GM21526 (cell line): ENCODE results near the gene TTLL12.

Experiments
- ATAC-seq: cut with Tn5 transposase; IDR thresholded peaks from one replicate; pipeline ENCODE4 v1.9.1; 2021; ENCODE audit warnings: moderate library complexity; ENCODE audit not compliant: unreplicated experiment, low FRiP score

Gene TTLL12

GRCh38 chr22:43200555-43200954 is 13.6 kb upstream of the TTLL12 start:
- ATAC-seq, result no peak

- no peak for ATAC-seq
Observed at GRCh38 chr22:43200031-43200430, 13.1 kb upstream of the TTLL12 start.

GRCh38 chr22:43199541-43199940 is 12.6 kb upstream of the TTLL12 start:
- no peak for ATAC-seq

GRCh38 chr22:43198936-43199335 is 12.0 kb upstream of the TTLL12 start:
- no peak for ATAC-seq

GRCh38 chr22:43198126-43198525 is 11.2 kb upstream of the TTLL12 start:
- ATAC-seq, result no peak

GRCh38 chr22:43197271-43197941 is 10.5 kb upstream of the TTLL12 start:
- no peak for ATAC-seq

GRCh38 chr22:43191831-43192230 is 4.9 kb upstream of the TTLL12 start:
- no peak for ATAC-seq

GRCh38 chr22:43188829-43189545 is 2.1 kb upstream of the TTLL12 start:
- ATAC-seq, result no peak

- peak; percentile 68 for ATAC-seq
Observed at GRCh38 chr22:43187171-43188099, 501 bp upstream of the TTLL12 start.

- ATAC-seq, result no peak
Observed at GRCh38 chr22:43185860-43186261, 1.1 kb downstream of the TTLL12 start.

GRCh38 chr22:43183496-43184277 is 3.2 kb downstream of the TTLL12 start:
- no peak for ATAC-seq

GRCh38 chr22:43182726-43183125 is 4.2 kb downstream of the TTLL12 start:
- ATAC-seq, result no peak

GRCh38 chr22:43182118-43182517 is 4.8 kb downstream of the TTLL12 start:
- no peak for ATAC-seq

GRCh38 chr22:43181321-43182076 is 5.4 kb downstream of the TTLL12 start:
- ATAC-seq, result no peak

GRCh38 chr22:43180670-43181069 is 6.3 kb downstream of the TTLL12 start:
- no peak for ATAC-seq

GRCh38 chr22:43179911-43180195 is 7.1 kb downstream of the TTLL12 start:
- ATAC-seq, result no peak

- no peak for ATAC-seq
Observed at GRCh38 chr22:43179146-43179910, 7.6 kb downstream of the TTLL12 start.

GRCh38 chr22:43177479-43177878 is 9.5 kb downstream of the TTLL12 start:
- ATAC-seq, result no peak

GRCh38 chr22:43176090-43176489 is 10.8 kb downstream of the TTLL12 start:
- no peak for ATAC-seq
